ENCODE measurements around the gene MSTN. TPM values are rescaled to one million over a fixed set of nuclear protein-coding genes. Genes with fewer than 3 reads are reported as not detected.
A peak's percentile ranks its signal among the peaks of the same experiment; 100 is the strongest.

The MSTN gene
- total and polyA plus RNA-seq, 2 donors (not counting 3 experiments of a cell fraction or from before 2014, with no cell fraction given) = 0.04 TPM; not detected in 1

DNA sequence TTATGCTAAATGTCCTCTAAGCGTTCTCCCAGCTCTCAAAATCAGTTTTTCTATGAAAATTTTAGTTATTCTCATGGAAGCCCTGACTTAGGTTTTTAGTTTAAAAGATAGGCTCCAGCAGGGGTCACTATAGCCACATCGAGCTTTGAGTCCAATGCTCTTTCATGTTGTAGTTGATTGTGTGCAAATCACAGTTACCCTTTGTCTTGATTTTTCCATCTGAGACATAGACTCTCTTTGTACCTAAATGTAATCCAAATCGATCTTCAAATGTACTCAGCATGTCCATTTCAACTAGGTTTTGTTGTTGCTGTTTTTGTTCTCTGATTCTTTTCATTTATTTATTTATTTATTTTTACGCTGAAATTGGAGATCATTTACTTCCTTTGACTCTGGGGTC lies 26.4 kb upstream of the MSTN start:
- Histone ChIP-seq H3K4me1 (ENCODE audit: control insufficient read depth, extremely low read depth, insufficient read depth, low read length) (no peaks in the 10 kb centered on the region), H3K9me3 (replicated peaks; ENCODE audit: control insufficient read depth, insufficient read depth, low read length) (no peaks in the 10 kb centered on the region), H3K27ac (ENCODE audit: insufficient read depth, low read depth, low read length) (no peak overlapping the region), H3K36me3 (ENCODE audit: control insufficient read depth in 2 of 2, extremely low read depth in 1 of 2, insufficient read depth in 2 of 2, low read length in 2 of 2) (no peaks in the 10 kb centered on the region), H3K27me3 (ENCODE audit: control insufficient read depth in 2 of 2, insufficient read depth in 2 of 2, low read length in 2 of 2) (peaks cover 2 to 3% of the 10 kb centered on the region in 2 experiments), H3K4me3 (replicated peaks in 1 of 3; ENCODE audit: insufficient read depth in 1 of 3, low read depth in 1 of 3, low read length in 3 of 3) (no peak overlapping the region), H3K79me2 (ENCODE audit: control insufficient read depth, insufficient read depth, low read length) (no peaks in the 10 kb centered on the region), H3K9me1 (replicated peaks; ENCODE audit: control insufficient read depth, extremely low read depth, insufficient read depth, low read length) (no peaks in the 10 kb centered on the region), H3K4me2 (ENCODE audit: insufficient read depth, low read length) (no peak overlapping the region), H3K9ac (replicated peaks; ENCODE audit: extremely low read depth, insufficient read depth, low read length) (no peak overlapping the region), H2AFZ (ENCODE audit: low read depth, low read length) (no peak overlapping the region), H4K20me1 (replicated peaks; ENCODE audit: control insufficient read depth, extremely low read depth, insufficient read depth, low read length) (no peaks in the 10 kb centered on the region)
- dilution Hi-C loops (cut with MboI; ENCODE audit: extremely low pct_ligation_motif_present, low sequenced_read_pairs) (no loop called here), intact Hi-C loops (cut with micrococcal nuclease) (loop anchor here (1.0 to 2.0 kb wide), 6 partner anchors 92 to 716 kb away; a partner anchor contains a TSS)
- ChIA-PET CTCF (interaction anchor here (0.5 to 4.2 kb wide), 35 partner anchors 9 to 1955 kb away, joined by 3 to 41 read pairs (median 4); partner anchors contain the start of genes ASNSD1 and HIBCH), POLR2A (no interaction called here)
- TF ChIP-seq POLR2AphosphoS5 (IDR thresholded peaks at IDR 0.05; ENCODE audit: insufficient read depth, low read depth, low read length) (no peak), POLR2A (IDR thresholded peaks at IDR 0.05; ENCODE audit: low read depth, low read length) (no peak), FOS (IDR thresholded peaks at IDR 0.05; ENCODE audit: borderline replicate concordance, insufficient read depth, low read length) (no peak), JUN (IDR thresholded peaks at IDR 0.05; ENCODE audit: borderline replicate concordance, insufficient read depth, insufficient read length, low read depth) (no peak), EZH2 (IDR thresholded peaks at IDR 0.05; ENCODE audit: borderline replicate concordance, low read depth, low read length, severe bottlenecking) (no peak), MYC (IDR thresholded peaks at IDR 0.05; ENCODE audit: low read depth, low read length) (no peak), GATA2 (IDR thresholded peaks at IDR 0.05; ENCODE audit: insufficient read depth, insufficient read length, low read depth, low read length) (no peak)
- TF ChIP-seq, protein P1, sequence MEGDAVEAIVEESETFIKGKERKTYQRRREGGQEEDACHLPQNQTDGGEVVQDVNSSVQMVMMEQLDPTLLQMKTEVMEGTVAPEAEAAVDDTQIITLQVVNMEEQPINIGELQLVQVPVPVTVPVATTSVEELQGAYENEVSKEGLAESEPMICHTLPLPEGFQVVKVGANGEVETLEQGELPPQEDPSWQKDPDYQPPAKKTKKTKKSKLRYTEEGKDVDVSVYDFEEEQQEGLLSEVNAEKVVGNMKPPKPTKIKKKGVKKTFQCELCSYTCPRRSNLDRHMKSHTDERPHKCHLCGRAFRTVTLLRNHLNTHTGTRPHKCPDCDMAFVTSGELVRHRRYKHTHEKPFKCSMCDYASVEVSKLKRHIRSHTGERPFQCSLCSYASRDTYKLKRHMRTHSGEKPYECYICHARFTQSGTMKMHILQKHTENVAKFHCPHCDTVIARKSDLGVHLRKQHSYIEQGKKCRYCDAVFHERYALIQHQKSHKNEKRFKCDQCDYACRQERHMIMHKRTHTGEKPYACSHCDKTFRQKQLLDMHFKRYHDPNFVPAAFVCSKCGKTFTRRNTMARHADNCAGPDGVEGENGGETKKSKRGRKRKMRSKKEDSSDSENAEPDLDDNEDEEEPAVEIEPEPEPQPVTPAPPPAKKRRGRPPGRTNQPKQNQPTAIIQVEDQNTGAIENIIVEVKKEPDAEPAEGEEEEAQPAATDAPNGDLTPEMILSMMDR (IDR thresholded peaks at IDR 0.05; ENCODE audit: extremely low read depth in 1 of 2, insufficient read depth in 1 of 2, low read depth in 1 of 2, low read length in 2 of 2) = peak; percentile 49
- DNase-seq (ENCODE audit: low read depth, low spot score) (peak; percentile 72), FAIRE-seq (peak; percentile 82)
- BruUV-seq (replicated peaks) = no TSS peak

Data from endothelial cell of umbilical vein (primary cell).